ENCODE data around the gene RTKN.

DNA sequence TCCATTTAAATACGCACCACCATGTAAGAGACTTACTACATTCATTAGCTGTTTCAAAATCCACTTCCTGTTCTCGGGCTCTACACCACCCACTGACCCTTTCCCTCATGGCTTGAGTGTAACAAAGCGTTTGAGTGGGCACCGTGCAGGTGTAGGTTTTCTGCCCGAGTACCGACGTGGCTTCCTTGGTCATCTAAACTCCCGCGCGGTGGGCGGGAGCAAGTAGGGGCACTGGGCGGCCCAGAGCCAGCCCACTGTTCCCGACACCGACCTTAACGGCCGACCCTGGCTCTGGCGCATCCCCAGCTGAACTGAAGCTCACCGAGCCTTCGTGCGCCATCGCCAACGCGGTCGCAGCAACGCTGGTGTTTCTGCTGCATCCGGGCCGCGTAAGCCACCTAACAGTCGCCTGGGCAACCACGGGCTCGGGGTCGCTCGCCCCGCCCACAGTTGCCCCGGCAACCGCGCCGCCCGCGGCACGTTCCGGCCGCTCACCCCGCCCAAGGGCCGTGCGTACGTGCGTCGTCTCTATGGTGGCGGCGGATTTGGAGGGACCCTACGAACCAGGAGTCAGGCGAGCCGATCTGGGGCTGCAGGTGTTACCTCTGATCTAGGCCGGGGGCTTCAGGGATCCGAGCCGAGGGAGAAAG, 20.4 kb downstream of the RTKN start, which contains the start of the genes C2orf81 and WDR54:
- TF ChIP-seq, protein P1, sequence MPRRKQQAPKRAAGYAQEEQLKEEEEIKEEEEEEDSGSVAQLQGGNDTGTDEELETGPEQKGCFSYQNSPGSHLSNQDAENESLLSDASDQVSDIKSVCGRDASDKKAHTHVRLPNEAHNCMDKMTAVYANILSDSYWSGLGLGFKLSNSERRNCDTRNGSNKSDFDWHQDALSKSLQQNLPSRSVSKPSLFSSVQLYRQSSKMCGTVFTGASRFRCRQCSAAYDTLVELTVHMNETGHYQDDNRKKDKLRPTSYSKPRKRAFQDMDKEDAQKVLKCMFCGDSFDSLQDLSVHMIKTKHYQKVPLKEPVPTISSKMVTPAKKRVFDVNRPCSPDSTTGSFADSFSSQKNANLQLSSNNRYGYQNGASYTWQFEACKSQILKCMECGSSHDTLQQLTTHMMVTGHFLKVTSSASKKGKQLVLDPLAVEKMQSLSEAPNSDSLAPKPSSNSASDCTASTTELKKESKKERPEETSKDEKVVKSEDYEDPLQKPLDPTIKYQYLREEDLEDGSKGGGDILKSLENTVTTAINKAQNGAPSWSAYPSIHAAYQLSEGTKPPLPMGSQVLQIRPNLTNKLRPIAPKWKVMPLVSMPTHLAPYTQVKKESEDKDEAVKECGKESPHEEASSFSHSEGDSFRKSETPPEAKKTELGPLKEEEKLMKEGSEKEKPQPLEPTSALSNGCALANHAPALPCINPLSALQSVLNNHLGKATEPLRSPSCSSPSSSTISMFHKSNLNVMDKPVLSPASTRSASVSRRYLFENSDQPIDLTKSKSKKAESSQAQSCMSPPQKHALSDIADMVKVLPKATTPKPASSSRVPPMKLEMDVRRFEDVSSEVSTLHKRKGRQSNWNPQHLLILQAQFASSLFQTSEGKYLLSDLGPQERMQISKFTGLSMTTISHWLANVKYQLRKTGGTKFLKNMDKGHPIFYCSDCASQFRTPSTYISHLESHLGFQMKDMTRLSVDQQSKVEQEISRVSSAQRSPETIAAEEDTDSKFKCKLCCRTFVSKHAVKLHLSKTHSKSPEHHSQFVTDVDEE (CRISPR knock-in tag; IDR thresholded peaks at IDR 0.05) = 0 out of 2 replicates have a peak, but pooled peaks have one; percentile 24
- TF ChIP-seq CSDC2 (CRISPR knock-in tag; IDR thresholded peaks at IDR 0.05) = no peak
